HCT116 (cell line): Measurements from ENCODE around the gene CDH4. TPM values are rescaled to one million over a fixed set of nuclear protein-coding genes. Genes with fewer than 3 reads are reported as not detected.

Experiments used
- ATAC-seq: fragments of 200-7000 bp; cut with Tn5 transposase; 2 replicates; pipeline ENCODE4 v1.9.1; 2020; ENCODE audit warnings: mild to moderate bottlenecking, moderate library complexity
- BruUV-seq: library from RNA; stranded (reverse); fragments of 400-500 nt; replicated peaks from 2 replicates; lab custom pipeline; 2021; lab: Mats Ljungman, UMichigan
- CTCF ChIA-PET: fragments of 300-600 bp; sonication (Branson Sonifier 250); formaldehyde crosslinking; loops from one replicate; lab custom pipeline; 2021; ENCODE audit warnings: antibody characterized with exemption; lab: Charles Lee
- POLR2A ChIA-PET: fragments of 300-600, 350-600 bp; sonication (Branson Sonifier 250); formaldehyde crosslinking; loops from one replicate; lab custom pipeline; 2021; ENCODE audit warnings: antibody characterized with exemption; lab: Charles Lee
- RAD21 ChIA-PET, 2 experiments: fragments of 300-600 bp; sonication (Branson Sonifier 250); formaldehyde crosslinking; loops; one replicate each; lab custom pipeline; 2023; ENCODE audit warnings: low total read pairs in 2 of 2; ENCODE audit not compliant: uncharacterized antibody in 2 of 2, unreplicated experiment in 2 of 2, low non-redundant PET in 1 of 2; lab: Charles Lee
- DNase-seq: peaks from one replicate; pipeline ENCODE4 v3.0.0-alpha.2; 2010; ENCODE audit warnings: low read depth, low spot score
- H2AFZ ChIP-seq: fragments of 200-600 bp; shearing (Covaris generic), sonication (generic); 2 replicates; pipeline ENCODE4 v1.6.1; 2017; ENCODE audit warnings: low read depth, mixed run types, mixed read lengths, antibody characterized with exemption, low read length; ENCODE audit not compliant: poor library complexity, severe bottlenecking
- H3K27ac ChIP-seq: 2 replicates; pipeline ENCODE4 v1.5.1; 2012; ENCODE audit warnings: low read depth, low read length
- H3K27me3 ChIP-seq: fragments of 200-600 bp; sonication (generic); 2 replicates; pipeline ENCODE4 v1.6.1; 2016; ENCODE audit warnings: mixed run types, low read length, mixed read lengths; ENCODE audit not compliant: insufficient read depth
- H3K36me3 ChIP-seq, 2 experiments: fragments of 200-500 bp in 1 of 2; fragments of 200-600 bp in 1 of 2; sonication (Bioruptor generic) in 1 of 2; sonication (generic) in 1 of 2; 2 replicates each; pipeline versions ENCODE4 v1.5.1 to v1.6.1; 2014 to 2016; ENCODE audit warnings: low read length in 2 of 2, inconsistent platforms in 1 of 2, mixed read lengths in 1 of 2, mixed run types in 1 of 2; ENCODE audit not compliant: insufficient read depth in 2 of 2, control insufficient read depth in 1 of 2
- H3K4me1 ChIP-seq, 2 experiments: fragments of 200-600 bp in 1 of 2; sonication (generic) in 1 of 2; 2 replicates each; pipeline versions ENCODE4 v1.5.1 to v1.6.1; 2012 to 2017; ENCODE audit warnings: low read length in 2 of 2, inconsistent platforms in 1 of 2, mild to moderate bottlenecking in 1 of 2, mixed read lengths in 1 of 2, mixed run types in 1 of 2, moderate library complexity in 1 of 2; ENCODE audit not compliant: insufficient read depth in 2 of 2, control insufficient read depth in 1 of 2
- H3K4me2 ChIP-seq: fragments of 200-600 bp; sonication (generic); 2 replicates; pipeline ENCODE4 v1.6.1; 2017; ENCODE audit warnings: mixed run types, low read length, mixed read lengths
- H3K4me3 ChIP-seq, 2 experiments: fragments of 200-600 bp in 1 of 2; sonication (generic) in 1 of 2; replicated peaks in 1 of 2; 2 replicates each; pipeline ENCODE4 v1.5.1; 2011 to 2016; ENCODE audit warnings: low read length in 2 of 2, control low read depth in 1 of 2, low read depth in 1 of 2, mild to moderate bottlenecking in 1 of 2, mixed read lengths in 1 of 2, mixed run types in 1 of 2
- H3K79me2 ChIP-seq: fragments of 200-600 bp; sonication (generic); 2 replicates; pipeline ENCODE4 v1.6.1; 2017; ENCODE audit warnings: mild to moderate bottlenecking, mixed run types, low read length, moderate library complexity, mixed read lengths; ENCODE audit not compliant: insufficient read depth
- H3K9ac ChIP-seq: fragments of 200-600 bp; sonication (generic); 2 replicates; pipeline ENCODE4 v1.6.1; 2016; ENCODE audit warnings: low read length, mixed read lengths
- H3K9me2 ChIP-seq: fragments of 200-600 bp; sonication (generic), shearing (Covaris generic); 2 replicates; pipeline ENCODE4 v1.6.1; 2017; ENCODE audit warnings: mixed run types, mild to moderate bottlenecking, moderate library complexity; ENCODE audit not compliant: insufficient read depth
- H3K9me3 ChIP-seq, 2 experiments: fragments of 200-500 bp in 1 of 2; fragments of 200-600 bp in 1 of 2; sonication (Bioruptor generic) in 1 of 2; sonication (generic) in 1 of 2; 2 replicates each; pipeline ENCODE4 v1.6.1; 2014 to 2017; ENCODE audit warnings: low read length in 2 of 2, mixed read lengths in 2 of 2, inconsistent platforms in 1 of 2, low read depth in 1 of 2, mild to moderate bottlenecking in 1 of 2, mixed run types in 1 of 2, moderate library complexity in 1 of 2; ENCODE audit not compliant: control insufficient read depth in 1 of 2, insufficient read depth in 1 of 2
- H4K20me1 ChIP-seq: fragments of 200-600 bp; sonication (generic), shearing (Covaris generic); 2 replicates; pipeline ENCODE4 v1.6.1; 2017; ENCODE audit warnings: mixed run types, mild to moderate bottlenecking, moderate library complexity; ENCODE audit not compliant: insufficient read depth
- CEBPB ChIP-seq: IDR thresholded peaks from 2 replicates; pipeline ENCODE4 v1.6.1; 2012; ENCODE audit warnings: low read depth
- JUND ChIP-seq: IDR thresholded peaks from 2 replicates; pipeline ENCODE4 v1.6.1; 2012
- POLR2A ChIP-seq: IDR thresholded peaks from 2 replicates; pipeline ENCODE4 v1.7.0; 2011; ENCODE audit warnings: borderline replicate concordance; ENCODE audit not compliant: insufficient read depth, insufficient read length; ENCODE audit errors: extremely low read depth
- SP1 ChIP-seq: IDR thresholded peaks from 2 replicates; pipeline ENCODE4 v1.6.1; 2012; ENCODE audit warnings: low read depth
- TCF7L2 ChIP-seq: IDR thresholded peaks from 2 replicates; pipeline ENCODE4 v1.7.0; 2011; ENCODE audit warnings: borderline replicate concordance, inconsistent platforms; ENCODE audit not compliant: insufficient read depth, insufficient read length; ENCODE audit errors: extremely low read depth
- YY1 ChIP-seq: IDR thresholded peaks from 2 replicates; pipeline ENCODE4 v1.6.1; 2011; ENCODE audit warnings: low read length, low read depth, moderate library complexity, mild to moderate bottlenecking; ENCODE audit not compliant: insufficient replicate concordance; ENCODE audit errors: extremely low read depth
- ZFX ChIP-seq: fragments of 450-650 bp; IDR thresholded peaks from 2 replicates; pipeline ENCODE4 v1.6.1; 2017
- intact Hi-C: fragments of 100-400 bp; cut with micrococcal nuclease; formaldehyde crosslinking; loops from 2 replicates; pipeline ENCODE4 v1.10.0; 2022
- total RNA-seq: library from RNA; stranded (reverse); gene quantifications from one replicate; pipeline ENCODE4 v1.2.1, GENCODE V29; 2021; ENCODE audit not compliant: unreplicated experiment
- TF ChIP-seq, protein P1 (sequence below), 3 experiments: fragments of 200-600 bp in 1 of 3; sonication (generic) in 1 of 3; IDR thresholded peaks in 2 of 3; conservative IDR thresholded peaks in 1 of 3; 2 replicates each; pipeline ENCODE4 v1.5.1; 2012 to 2017; ENCODE audit warnings: low read depth in 2 of 3, low read length in 2 of 3, antibody characterized with exemption in 1 of 3, borderline replicate concordance in 1 of 3, control low read depth in 1 of 3, mild to moderate bottlenecking in 1 of 3, mixed read lengths in 1 of 3, mixed run types in 1 of 3, moderate library complexity in 1 of 3; ENCODE audit not compliant: insufficient read depth in 1 of 3

The CDH4 gene
- total RNA-seq, 1 experiment from 2014 or later: not detected

DNA sequence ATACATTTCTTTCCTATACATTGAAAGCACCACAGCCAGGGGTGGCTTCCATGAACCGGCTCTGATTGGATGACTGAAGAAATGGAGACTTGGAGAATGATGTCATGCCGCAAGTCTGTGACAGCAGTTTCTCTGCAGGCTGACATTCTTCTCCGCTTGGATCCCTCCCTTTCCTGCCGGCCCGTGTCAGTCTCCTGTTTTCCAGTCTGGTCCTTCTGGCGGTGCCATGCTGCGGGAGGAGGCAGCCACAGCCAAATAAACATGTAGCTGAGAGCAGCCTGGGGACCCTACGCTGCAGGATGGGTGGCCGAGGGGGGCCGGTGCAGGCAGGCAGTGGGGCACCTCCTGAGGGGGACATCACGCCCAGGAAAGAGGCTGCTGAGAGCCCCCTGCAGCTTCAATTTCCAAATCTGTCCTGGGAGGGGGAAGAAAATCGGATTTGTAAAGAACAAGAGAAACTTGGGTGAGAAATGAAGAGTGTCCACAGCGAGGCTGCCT, 635.6 kb downstream of the CDH4 start:
- H3K27me3 ChIP-seq: peaks cover 6% of the 10 kb centered on the region; the same call in 1 of the 2 replicates
- no peak for DNase-seq
- CTCF ChIA-PET: interaction anchor here (1.6 kb wide), 1 partner anchor 1830 kb away, joined by 5 read pairs; no protein-coding TSS in a partner anchor

More for the DNA sequence above, 635.6 kb downstream of the CDH4 start:
- Histone ChIP-seq H3K4me2 (no peak overlapping the region), H2AFZ (no peak overlapping the region), H3K36me3 (no peaks in the 10 kb centered on the region), H3K27ac (no peak overlapping the region), H3K79me2 (no peaks in the 10 kb centered on the region), H3K9me2 (no peaks in the 10 kb centered on the region), H3K4me3 (no peak overlapping the region), H3K9ac (no peak overlapping the region), H3K4me1 (no peaks in the 10 kb centered on the region), H3K9me3 (no peaks in the 10 kb centered on the region), H4K20me1 (no peaks in the 10 kb centered on the region)
- TF ChIP-seq POLR2A (no peak), YY1 (no peak), ZFX (no peak), SP1 (no peak), TCF7L2 (no peak), JUND (no peak), CEBPB (no peak)
- TF ChIP-seq, protein P1, sequence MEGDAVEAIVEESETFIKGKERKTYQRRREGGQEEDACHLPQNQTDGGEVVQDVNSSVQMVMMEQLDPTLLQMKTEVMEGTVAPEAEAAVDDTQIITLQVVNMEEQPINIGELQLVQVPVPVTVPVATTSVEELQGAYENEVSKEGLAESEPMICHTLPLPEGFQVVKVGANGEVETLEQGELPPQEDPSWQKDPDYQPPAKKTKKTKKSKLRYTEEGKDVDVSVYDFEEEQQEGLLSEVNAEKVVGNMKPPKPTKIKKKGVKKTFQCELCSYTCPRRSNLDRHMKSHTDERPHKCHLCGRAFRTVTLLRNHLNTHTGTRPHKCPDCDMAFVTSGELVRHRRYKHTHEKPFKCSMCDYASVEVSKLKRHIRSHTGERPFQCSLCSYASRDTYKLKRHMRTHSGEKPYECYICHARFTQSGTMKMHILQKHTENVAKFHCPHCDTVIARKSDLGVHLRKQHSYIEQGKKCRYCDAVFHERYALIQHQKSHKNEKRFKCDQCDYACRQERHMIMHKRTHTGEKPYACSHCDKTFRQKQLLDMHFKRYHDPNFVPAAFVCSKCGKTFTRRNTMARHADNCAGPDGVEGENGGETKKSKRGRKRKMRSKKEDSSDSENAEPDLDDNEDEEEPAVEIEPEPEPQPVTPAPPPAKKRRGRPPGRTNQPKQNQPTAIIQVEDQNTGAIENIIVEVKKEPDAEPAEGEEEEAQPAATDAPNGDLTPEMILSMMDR (IDR thresholded peaks at IDR 0.05 in 2 of 3, conservative IDR thresholded peaks at IDR 0.05 in 1 of 3; ENCODE audit: borderline replicate concordance in 1 of 3, insufficient read depth in 1 of 3, low read depth in 2 of 3, low read length in 2 of 3): no peak
- POLR2A ChIA-PET: no interaction called here
- no TSS peak for BruUV-seq
- ATAC-seq: no peak; the same call in 1 of the 2 replicates
- RAD21 ChIA-PET: no interaction called here
- intact Hi-C loops: loop anchor here (1.0 kb wide), 1 partner anchor 1676 kb away; no protein-coding TSS in a partner anchor
